Heart right ventricle (tissue), 16 donors: ENCODE data around the gene POPDC2. TPM values are rescaled to one million over a fixed set of nuclear protein-coding genes. Genes with fewer than 3 reads are reported as not detected.

Source experiments
- ATAC-seq, 8 donors: fragments of 200-7000 bp; cut with Tn5 transposase; one replicate each; pipeline ENCODE4 v1.9.1; 2020; ENCODE audit warnings: mild to moderate bottlenecking in 8 of 8, moderate library complexity in 8 of 8, moderate number of reproducible peaks in 1 of 8
- DNase-seq, 2 donors: peaks; one replicate each; pipeline ENCODE4 v3.0.0-alpha.2; 2020
- H3K27ac ChIP-seq, 10 donors: fragments of 200-600 bp; sonication (generic) in 2 of 10; one replicate each; pipeline versions ENCODE4 v1.5.0 to v1.8.0; 2020 to 2022; ENCODE audit warnings: mild to moderate bottlenecking in 3 of 10
- H3K27me3 ChIP-seq, 7 donors: fragments of 200-600 bp; one replicate each; pipeline ENCODE4 v1.8.0; 2021 to 2022; ENCODE audit warnings: mild to moderate bottlenecking in 2 of 7
- H3K36me3 ChIP-seq, 9 donors: fragments of 200-600 bp; sonication (generic) in 1 of 9; one replicate each; pipeline versions ENCODE4 v1.5.0 to v1.8.0; 2020 to 2022; ENCODE audit warnings: mild to moderate bottlenecking in 2 of 9
- H3K4me1 ChIP-seq, 9 donors: fragments of 200-600 bp; sonication (generic) in 1 of 9; one replicate each; pipeline versions ENCODE4 v1.5.0 to v1.8.0; 2020 to 2022; ENCODE audit warnings: mild to moderate bottlenecking in 4 of 9
- H3K4me3 ChIP-seq, 10 donors: fragments of 200-600 bp; sonication (generic) in 2 of 10; one replicate each; pipeline versions ENCODE4 v1.5.0 to v1.8.0; 2020 to 2022; ENCODE audit warnings: mild to moderate bottlenecking in 7 of 10, moderate library complexity in 2 of 10
- H3K9me3 ChIP-seq, 11 donors: fragments of 200-600 bp in 10 of 11; sonication (generic) in 2 of 11; one replicate each; pipeline versions ENCODE4 v1.5.0 to v1.8.0; 2013 to 2022; ENCODE audit warnings: mild to moderate bottlenecking in 2 of 11, control low read depth in 1 of 11, moderate library complexity in 1 of 11
- CTCF ChIP-seq, 9 donors: fragments of 200-600 bp; sonication (generic) in 2 of 9; IDR thresholded peaks; one replicate each; pipeline versions ENCODE4 v1.5.0 to v1.8.0; 2021 to 2022; ENCODE audit warnings: antibody characterized with exemption in 9 of 9, mild to moderate bottlenecking in 5 of 9, moderate library complexity in 1 of 9
- WGBS, 2 donors: extraction: QIAGEN DNeasy Blood & Tissue Kit; methylation state at CpG; one replicate each; pipeline ENCODE4 v1.1.7; 2013; ENCODE audit warnings: inconsistent platforms in 1 of 2; 5-methylcytosine and 5-hydroxymethylcytosine counted together
- intact Hi-C, 10 donors: fragments of 100-400 bp; cut with DNase I; formaldehyde crosslinking; loops; one replicate each; pipeline versions ENCODE4 v1.11.1 to v1.14.2; 2022
- polyA plus RNA-seq, 2 donors: library from polyadenylated mRNA; stranded (reverse); fragments of 200-250 nt; gene quantifications; one replicate each; pipeline ENCODE4 v1.2.3, GENCODE V29; 2013
- total RNA-seq, 10 donors: library from RNA; stranded (reverse); fragmentation: NEBNext Ultra II Directional in 3 of 10; extraction: Animal tissue kit (Norgen Biotek cat#: 25700) in 3 of 10; gene quantifications; one replicate each; pipeline versions ENCODE4 v1.2.1 to v1.2.4, GENCODE V29; 2021 to 2023
- donor health status: Arrhythmogenic right ventricular cardiomyopathy.
- donor health status: ischemic (EF 13 %, LVEDD 7.1; RV severe dilation, severe dysfunction).
- donor health status: healthy with polysubstance abuse.
- donor health status: DM: no; HTN: yes; CAD: no.
- donor health status: DM: no; HTN: no; CAD: no.
- donor health status: ischemic (EF 25% LVEDD 6.9; RV normal size, moderate dysfunction).
- donor health status: ischemic (EF 25% LVEDD 5.7; RV mildly dilated, moderate dysfunction).
- donor health status: healthy.
- donor health status: DM: yes; HTN: yes; CAD: no.
- donor health status: Ischemic cardiomyopathy.
- donor health status: ischemic (EF 35%, LVEDD 5.7; RV mildly dilated, moderate dysfunction).
- donor health status: nonischemic (EF 11% LVEDD 7.7; RV severe dilation, severe dysfunction).
- donor health status: DM: yes; HTN: yes; CAD: no.
- donor health status: PGD.
- donor health status: ischemic (EF 29% LVEDD 5.4; RV normal size, mild dysfunction).
- donor health status: nonischemic (EF 23%, LVEDD 6.1; RV moderate dilation, normal function).

POPDC2 gene
- total and polyA plus RNA-seq, 12 donors, result 351 to 928 (median 732) TPM

- DNase-seq, result no peak
- intact Hi-C loops, result no loop called here
- Histone ChIP-seq H3K4me1 (peaks cover 0 to 6% (median 0%) of the 10 kb centered on the region in 9 donors), H3K9me3 (peaks cover 0 to 3% (median 0%) of the 10 kb centered on the region in 11 donors), H3K4me3 (no peak overlapping the region), H3K27ac (no peak overlapping the region), H3K27me3 (no peaks in the 10 kb centered on the region), H3K36me3 (no peaks in the 10 kb centered on the region)
- ATAC-seq, result no peak
- 78 to 85% methylated on average over 4 of the region's 4 CpGs for WGBS, 2 donors
- TF ChIP-seq CTCF (IDR thresholded peaks at IDR 0.05), result no peak
These were observed 44.3 kb downstream of the POPDC2 start for GRCh38 chr3:119616056-119616455.

- H3K9me3 ChIP-seq, result peaks cover 0 to 7% (median 0%) of the 10 kb centered on the region in 11 donors
- no peak for DNase-seq
- TF ChIP-seq CTCF (IDR thresholded peaks at IDR 0.05), result no peak
- no peaks in the 10 kb centered on the region for H3K27me3 ChIP-seq
- WGBS, 2 donors, result 91% methylated on average over 4 of the region's 4 CpGs
- no peak for ATAC-seq
- intact Hi-C loops, result no loop called here
- peaks cover 0 to 5% (median 0%) of the 10 kb centered on the region in 9 donors for H3K4me1 ChIP-seq
- H3K4me3 ChIP-seq, result no peak overlapping the region
- H3K36me3 ChIP-seq, result no peaks in the 10 kb centered on the region
- no peak overlapping the region for H3K27ac ChIP-seq
These were observed 46.5 kb downstream of the POPDC2 start for GRCh38 chr3:119613872-119614271.

- Histone ChIP-seq H3K4me3 (no peak overlapping the region), H3K27ac (no peak overlapping the region), H3K27me3 (no peaks in the 10 kb centered on the region), H3K9me3 (peaks cover 0 to 7% (median 0%) of the 10 kb centered on the region in 11 donors), H3K36me3 (no peaks in the 10 kb centered on the region), H3K4me1 (no peaks in the 10 kb centered on the region)
- ATAC-seq (no peak), DNase-seq (no peak)
- intact Hi-C loops, result no loop called here
- no peak for TF ChIP-seq CTCF (IDR thresholded peaks at IDR 0.05)
- WGBS, 2 donors, result 92% methylated on average over 1 of the region's 1 CpG
These were observed 47.2 kb downstream of the POPDC2 start for GRCh38 chr3:119613201-119613600.

- no peak for DNase-seq
- H3K27me3 ChIP-seq, result no peaks in the 10 kb centered on the region
- H3K9me3 ChIP-seq, result peaks cover 0 to 7% (median 0%) of the 10 kb centered on the region in 11 donors
- H3K4me1 ChIP-seq, result no peaks in the 10 kb centered on the region
- no peak overlapping the region for H3K4me3 ChIP-seq
- intact Hi-C loops, result no loop called here
- no peaks in the 10 kb centered on the region for H3K36me3 ChIP-seq
- H3K27ac ChIP-seq, result no peak overlapping the region
- 92 to 96% methylated on average over 1 of the region's 1 CpG for WGBS, 2 donors
- ATAC-seq, result no peak
- no peak for TF ChIP-seq CTCF (IDR thresholded peaks at IDR 0.05)
These were observed 48.7 kb downstream of the POPDC2 start for GRCh38 chr3:119611664-119612063.
